ENCODE measurements around the gene MCOLN2. TPM values are rescaled to one million over a fixed set of nuclear protein-coding genes. Genes with fewer than 3 reads are reported as not detected.
"Not testable (repeated sequence)": the region's sequence is repeated elsewhere in the genome, so short reads cannot be mapped to it uniquely, and the experiment has no call there.

The MCOLN2 gene
- total RNA-seq, 1 donor from 2014 or later = 0.48 TPM

DNA sequence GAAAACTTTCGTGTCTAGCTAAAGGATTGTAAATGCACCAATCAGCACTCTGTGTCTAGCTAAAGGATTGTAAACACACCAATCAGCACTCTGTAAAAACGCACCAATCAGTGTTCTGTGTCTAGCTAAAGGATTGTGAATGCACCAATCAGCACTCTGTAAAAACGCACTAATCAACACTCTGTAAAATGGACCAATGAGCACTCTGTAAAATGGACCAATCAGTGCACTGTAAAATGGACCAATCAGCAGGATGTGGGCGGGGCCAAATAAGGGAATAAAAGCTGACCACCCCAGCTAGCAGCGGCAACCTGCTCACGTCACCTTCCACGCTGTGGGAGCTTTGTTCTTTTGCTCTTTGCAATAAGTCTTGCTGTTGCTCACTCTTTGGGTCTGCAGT lies 94.2 kb downstream of the MCOLN2 start:
- not testable (repeated sequence) for DNase-seq (ENCODE audit: low read depth)

DNA sequence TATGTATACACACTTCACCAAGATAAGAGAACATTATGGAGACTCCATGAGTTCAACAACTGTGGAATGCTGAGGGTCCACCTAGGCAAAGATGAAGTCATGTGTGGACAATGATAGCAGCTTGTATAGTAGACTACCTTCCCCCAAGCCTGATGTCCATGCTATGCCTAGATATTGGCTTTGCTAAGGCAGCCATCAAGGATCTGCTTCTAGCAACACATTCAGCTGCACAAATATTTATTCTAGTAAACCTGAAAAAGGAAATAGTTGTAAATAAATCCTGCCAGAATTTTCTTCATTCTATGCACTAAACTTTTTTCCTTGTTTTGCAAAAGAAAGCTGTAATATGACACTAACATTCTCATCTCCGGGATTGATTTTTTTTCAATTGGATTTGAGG lies 96.9 kb downstream of the MCOLN2 start:
- DNase-seq (ENCODE audit: low read depth) = no peak

DNA sequence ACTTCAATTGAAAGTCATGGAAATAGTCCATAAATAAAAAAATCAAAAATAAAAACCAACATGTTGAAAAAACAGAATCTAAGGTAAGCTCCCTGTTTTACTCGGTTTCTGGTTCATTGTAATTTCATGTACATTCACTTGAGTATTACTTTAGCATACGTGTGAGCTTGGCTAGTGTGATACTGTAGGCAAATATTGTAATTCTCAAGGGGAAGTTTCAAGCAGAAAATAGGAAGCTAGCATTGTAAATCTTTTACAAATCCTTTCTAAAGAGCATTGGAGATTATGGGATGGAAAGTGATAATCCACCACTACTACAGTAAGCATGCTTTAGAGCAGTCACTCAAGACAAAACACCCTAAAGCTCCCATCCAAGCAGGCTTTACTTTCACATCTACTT lies 100.6 kb downstream of the MCOLN2 start:
- DNase-seq (ENCODE audit: low read depth) = no peak

DNA sequence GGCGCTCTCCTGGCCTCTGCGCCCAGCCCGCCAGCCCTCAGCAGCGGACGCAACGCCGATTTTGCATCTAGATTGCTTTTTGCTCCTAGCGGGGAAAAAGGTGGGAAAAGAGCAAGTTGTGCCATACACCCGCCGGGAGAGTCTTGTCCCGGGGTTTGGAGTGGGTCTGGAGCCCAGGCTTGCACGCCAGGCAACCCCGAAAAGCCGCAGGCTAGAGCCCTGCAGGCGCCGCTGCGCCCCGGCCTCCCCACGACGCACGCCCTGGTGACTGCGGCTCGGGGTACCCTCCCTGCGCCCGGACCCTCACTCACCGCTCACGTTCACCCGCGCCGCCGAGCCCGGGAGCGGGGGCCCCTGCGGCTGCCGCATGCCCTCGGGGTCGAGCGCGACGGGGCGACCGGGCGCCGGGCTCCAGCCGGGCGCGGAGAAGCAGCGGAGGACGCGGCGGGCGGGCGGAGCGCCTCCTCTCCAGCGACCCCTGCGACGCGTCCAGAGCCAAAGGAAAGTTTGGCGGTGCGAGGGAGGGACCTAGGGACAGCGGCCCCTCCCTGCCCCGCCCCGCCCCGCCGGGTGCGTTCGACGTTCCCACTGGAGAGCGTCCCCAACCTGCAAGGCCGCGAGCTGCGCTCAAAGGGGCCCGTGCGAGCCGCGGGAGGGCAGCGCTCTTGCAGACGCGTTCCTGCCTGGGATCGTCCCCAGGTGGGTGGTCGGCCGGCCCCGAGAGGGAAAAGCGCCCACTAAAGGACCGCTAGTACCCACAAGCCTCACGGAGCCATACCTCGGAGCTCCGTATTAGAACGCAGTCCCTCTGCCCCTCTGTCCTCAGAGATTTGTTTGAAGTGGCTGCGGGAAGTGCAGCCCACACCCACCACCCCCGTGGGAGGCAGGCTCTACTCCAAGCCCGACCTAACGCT lies 104.0 kb downstream of the MCOLN2 start, which contains the start of gene LPAR3:
LPAR3 (minus strand) TSS at position 502 of the 914 bp plus-strand sequence. CDS start 27,086 bp downstream, outside the sequence.
- no peak for DNase-seq (ENCODE audit: low read depth)

DNA sequence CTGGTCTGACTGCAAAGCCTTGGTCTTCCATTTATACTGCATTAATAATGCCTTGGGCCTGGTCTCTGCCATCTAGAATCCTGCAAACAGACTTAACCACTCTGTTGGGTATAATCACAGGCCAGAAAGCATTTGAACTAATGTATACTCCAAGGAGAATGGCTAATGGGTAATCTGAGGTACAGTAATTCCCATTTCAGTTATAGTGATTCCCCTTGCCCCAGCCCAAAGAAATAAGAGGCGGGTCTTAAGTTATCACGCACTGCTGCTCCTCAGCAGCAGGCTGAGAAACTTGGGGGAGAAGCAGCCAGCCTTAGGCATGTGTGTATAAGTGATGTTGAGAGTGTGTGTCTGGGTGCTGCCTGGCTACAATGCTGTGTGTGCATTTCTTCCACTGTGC lies 106.3 kb downstream of the MCOLN2 start:
- DNase-seq (ENCODE audit: low read depth) = no peak

DNA sequence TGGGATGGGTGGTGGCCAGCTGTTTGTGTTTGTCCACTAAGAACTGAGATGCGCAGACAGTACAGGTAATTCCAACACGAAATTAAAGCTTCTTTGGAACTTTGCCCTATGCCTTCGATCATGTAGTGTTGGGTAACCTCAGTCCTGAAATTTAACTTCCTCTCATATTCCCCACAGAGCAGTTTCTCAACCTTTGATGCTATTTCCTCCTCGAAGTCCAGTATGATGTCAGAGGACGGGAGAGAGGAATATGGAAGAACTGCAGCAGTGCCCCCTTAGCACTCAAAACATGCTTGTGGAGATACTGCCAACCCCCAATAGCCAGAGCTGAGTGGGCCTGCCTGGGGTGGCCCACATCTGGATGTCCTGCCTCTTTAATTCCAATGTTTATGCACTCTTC lies 107.5 kb downstream of the MCOLN2 start:
- DNase-seq (ENCODE audit: low read depth) = no peak

DNA sequence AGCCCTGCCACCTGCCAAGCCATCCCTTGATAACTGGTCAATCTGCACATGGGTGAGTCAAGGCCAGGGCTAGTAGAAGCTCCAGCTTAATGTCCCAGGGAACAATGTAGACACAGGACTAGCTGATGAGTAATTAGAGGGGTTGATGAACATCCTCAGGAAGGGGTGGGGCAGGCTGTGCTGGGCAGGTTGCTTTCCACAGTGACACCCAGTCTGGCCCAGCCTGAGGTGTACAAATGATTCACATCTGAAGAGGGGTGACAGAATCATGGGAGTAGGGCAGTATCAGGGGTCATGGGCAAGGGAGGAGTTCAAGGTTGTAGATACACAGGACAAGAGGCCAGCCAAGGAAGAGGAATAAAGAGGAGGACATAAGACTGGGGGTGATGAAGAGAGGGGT lies 108.2 kb downstream of the MCOLN2 start:
- no peak for DNase-seq (ENCODE audit: low read depth)

DNA sequence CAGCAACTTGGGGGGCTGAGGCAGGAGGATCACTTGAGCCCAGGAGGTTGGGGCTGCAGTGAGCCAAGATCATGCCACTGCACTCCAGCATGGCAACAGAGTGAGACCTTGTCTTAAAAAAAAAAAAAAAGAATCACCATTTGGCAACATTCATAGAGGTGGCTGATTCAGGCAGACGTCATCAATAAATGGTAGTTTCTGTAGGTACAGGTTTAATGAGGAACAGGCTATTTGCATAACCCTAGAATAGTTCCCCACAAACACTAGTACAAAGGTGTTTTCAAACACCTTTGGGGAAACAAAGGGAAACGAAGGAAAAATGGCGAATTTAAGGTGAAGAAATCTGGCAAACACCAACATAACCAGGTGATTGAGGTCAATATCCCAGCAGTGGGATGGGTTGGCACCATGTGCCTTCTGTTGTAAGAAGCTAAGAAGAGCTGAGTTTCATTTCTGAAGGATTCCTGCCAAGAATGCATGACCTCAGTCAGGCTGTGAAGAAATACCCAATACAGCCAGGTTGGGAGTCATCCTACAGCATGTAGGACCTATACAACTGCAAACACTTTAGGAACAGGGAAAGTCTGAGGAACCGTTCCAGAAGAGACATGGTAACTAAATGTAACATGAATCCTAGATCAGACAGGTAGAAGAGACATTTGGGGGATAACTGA lies 109.5 kb downstream of the MCOLN2 start:
- no peak for DNase-seq (ENCODE audit: low read depth)

DNA sequence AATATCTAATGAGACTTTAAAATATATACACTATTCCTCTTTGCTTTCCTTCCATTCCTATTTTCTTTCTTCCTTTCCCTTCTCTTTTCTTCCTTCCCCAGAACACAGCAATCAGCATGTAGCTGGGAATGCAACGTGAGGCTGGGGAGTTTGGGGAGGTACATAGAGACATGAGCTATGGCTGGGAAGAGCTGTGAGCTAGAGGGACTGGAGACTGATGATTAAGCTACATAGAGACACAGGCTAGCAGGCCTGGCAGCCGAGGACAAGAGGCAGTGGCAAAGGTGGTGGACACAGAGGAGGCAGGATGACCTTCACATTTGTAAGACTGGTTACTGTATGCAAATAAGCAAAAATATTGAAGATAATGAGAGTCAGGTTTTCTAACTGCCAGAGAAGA lies 111.4 kb downstream of the MCOLN2 start:
- no peak for DNase-seq (ENCODE audit: low read depth)

DNA sequence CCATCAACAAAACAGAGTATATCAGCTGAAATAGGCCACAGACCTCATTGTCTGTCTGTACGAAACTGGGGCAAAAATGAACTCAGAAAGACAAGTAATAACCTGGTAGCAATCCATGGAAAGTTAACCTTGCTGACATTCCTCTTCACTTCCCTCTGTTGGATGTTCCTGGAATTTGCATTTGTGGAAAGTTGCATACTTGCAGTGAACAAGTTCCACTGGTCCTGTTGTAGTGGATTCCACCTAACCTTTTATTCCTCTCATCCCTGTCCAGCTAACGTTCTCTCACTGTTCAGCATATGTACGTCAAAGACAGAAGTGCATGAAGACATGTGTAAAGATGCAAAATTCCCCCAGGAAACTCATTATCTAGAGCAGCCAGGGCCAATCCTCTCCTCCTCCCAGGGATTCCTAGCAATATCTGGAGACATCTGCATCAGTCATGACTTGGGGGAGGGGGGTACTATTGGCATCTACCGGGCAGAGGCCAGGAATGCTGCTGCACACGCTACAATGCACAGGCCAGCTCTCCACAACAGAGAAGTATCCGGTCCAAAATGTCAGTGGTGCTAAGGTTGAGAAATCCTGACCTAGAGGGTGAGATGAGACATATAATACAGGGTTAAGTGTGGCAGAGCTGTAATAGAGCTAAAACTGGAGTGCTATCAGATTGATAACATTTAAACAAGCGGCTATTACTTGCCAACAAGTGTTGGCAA lies 112.1 kb downstream of the MCOLN2 start:
- DNase-seq (ENCODE audit: low read depth) = no peak

DNA sequence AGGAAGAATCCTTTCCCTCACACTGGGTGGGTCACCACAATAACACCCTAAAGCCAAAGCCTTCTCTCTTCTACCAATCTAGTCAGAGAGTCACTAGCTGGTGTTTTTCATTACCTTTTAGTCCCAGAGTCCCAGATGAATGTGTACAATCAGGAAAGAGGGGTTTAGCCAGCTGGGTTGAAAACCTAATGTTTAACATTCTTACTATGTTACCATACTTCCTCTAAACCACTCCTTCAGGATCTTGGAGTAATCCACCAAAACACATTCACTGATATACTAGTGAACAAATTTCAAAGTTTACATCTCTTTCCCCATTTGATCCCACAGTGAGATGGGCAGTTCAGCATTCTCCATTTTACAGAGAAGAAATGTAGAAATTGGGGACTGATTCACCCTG lies 113.6 kb downstream of the MCOLN2 start:
- no peak for DNase-seq (ENCODE audit: low read depth)

DNA sequence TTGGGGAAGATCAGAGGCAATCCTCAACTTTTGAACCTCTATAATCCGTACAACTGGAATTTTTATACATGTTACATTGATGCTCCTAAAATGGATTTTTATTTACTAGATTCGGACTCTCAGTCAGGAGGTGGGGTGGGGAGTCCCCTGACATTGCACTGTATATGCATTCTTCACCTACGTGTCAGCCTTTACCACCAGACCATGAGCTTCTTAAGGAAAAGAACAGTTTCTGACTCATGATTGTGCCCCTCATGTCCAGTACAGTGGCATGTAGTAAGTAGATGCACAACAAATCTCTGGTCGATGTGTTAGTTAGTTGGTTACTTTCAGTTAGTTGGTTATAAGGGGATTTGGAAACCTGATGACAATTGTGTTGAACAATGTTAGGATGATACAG lies 119.3 kb downstream of the MCOLN2 start:
- DNase-seq (ENCODE audit: low read depth) = no peak

DNA sequence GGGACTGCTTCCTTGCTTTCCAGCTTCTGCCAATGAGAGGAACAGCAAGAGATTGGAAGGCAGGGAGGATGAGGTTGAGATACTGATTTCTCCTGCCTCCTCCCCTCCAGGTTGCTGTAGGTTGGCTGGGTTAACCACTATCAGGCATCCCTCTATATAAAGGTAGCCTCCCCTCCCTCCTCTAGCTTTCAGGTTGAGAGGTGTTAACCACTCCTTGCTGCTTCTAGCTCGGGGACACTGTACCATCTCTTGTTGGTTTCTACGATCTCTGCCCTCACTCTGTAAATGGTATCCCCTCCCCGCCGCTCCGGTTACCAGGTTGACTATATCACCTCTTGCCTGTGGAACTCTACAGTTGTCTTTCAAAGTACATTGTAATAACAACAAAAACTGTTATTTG lies 120.6 kb downstream of the MCOLN2 start:
- no peak for DNase-seq (ENCODE audit: low read depth)

Other genes starting within 250 kb of the MCOLN2 start
- not detected in 2 replicates for gene LPAR3, start 103.9 kb downstream of the MCOLN2 start, total RNA-seq
- gene MCOLN3, start 51.4 kb upstream of the MCOLN2 start, total RNA-seq = 2.9 and 3.0 TPM in 2 replicates
- gene SYDE2, start 203.9 kb upstream of the MCOLN2 start, total RNA-seq = 6.8 and 7.6 TPM in 2 replicates